Panc1 (cell line): Measurements from ENCODE around the gene RAB40B. TPM values are rescaled to one million over a fixed set of nuclear protein-coding genes. Genes with fewer than 3 reads are reported as not detected.

Experiments
- ATAC-seq: fragments of 200-7000 bp; cut with Tn5 transposase; 2 replicates; pipeline ENCODE4 v1.9.1; 2020; ENCODE audit warnings: mild to moderate bottlenecking, moderate library complexity
- BruUV-seq: library from RNA; stranded (reverse); fragments of 400-500 nt; replicated peaks from 2 replicates; lab custom pipeline; 2021; lab: Mats Ljungman, UMichigan
- CTCF ChIA-PET: fragments of 300-600 bp; sonication (Branson Sonifier 250); formaldehyde crosslinking; loops from one replicate; lab custom pipeline; 2022; ENCODE audit warnings: antibody characterized with exemption; lab: Charles Lee
- POLR2A ChIA-PET: fragments of 300-600 bp; sonication (Branson Sonifier 250); formaldehyde crosslinking; loops from one replicate; lab custom pipeline; 2022; ENCODE audit warnings: antibody characterized with exemption; lab: Charles Lee
- DNase-seq: peaks from one replicate; pipeline ENCODE4 v3.0.0-alpha.2; 2010; ENCODE audit warnings: low read depth, low spot score
- H3K27ac ChIP-seq: 2 replicates; pipeline ENCODE4 v1.5.1; 2011; ENCODE audit warnings: mild to moderate bottlenecking, low read length, inconsistent platforms
- H3K27me3 ChIP-seq: fragments of 200-500 bp; sonication (Bioruptor generic); 2 replicates; pipeline ENCODE4 v1.6.0; 2014; ENCODE audit warnings: low read length, inconsistent platforms; ENCODE audit not compliant: control insufficient read depth, insufficient read depth
- H3K36me3 ChIP-seq: fragments of 200-500 bp; sonication (Bioruptor generic); 2 replicates; pipeline ENCODE4 v1.5.1; 2014; ENCODE audit warnings: inconsistent platforms, mild to moderate bottlenecking, low read length, moderate library complexity; ENCODE audit not compliant: control insufficient read depth, insufficient read depth
- H3K4me1 ChIP-seq: 2 replicates; pipeline ENCODE4 v1.5.1; 2011; ENCODE audit warnings: inconsistent platforms, mild to moderate bottlenecking, low read length, moderate library complexity; ENCODE audit not compliant: control insufficient read depth, insufficient read depth
- H3K4me3 ChIP-seq, 2 experiments: 2 replicates each; pipeline ENCODE4 v1.5.1; 2011 to 2012; ENCODE audit warnings: low read depth in 2 of 2, low read length in 2 of 2, mild to moderate bottlenecking in 2 of 2, inconsistent platforms in 1 of 2, moderate library complexity in 1 of 2
- H3K9me3 ChIP-seq: fragments of 200-500 bp; sonication (Bioruptor generic); 2 replicates; pipeline ENCODE4 v1.5.1; 2014; ENCODE audit warnings: low read depth, mild to moderate bottlenecking, inconsistent platforms, low read length, moderate library complexity; ENCODE audit not compliant: control insufficient read depth, insufficient read depth
- POLR2AphosphoS5 ChIP-seq: IDR thresholded peaks from 2 replicates; pipeline ENCODE4 v1.6.1; 2012; ENCODE audit warnings: mild to moderate bottlenecking, low read depth, low read length, moderate library complexity
- SIN3A ChIP-seq: IDR thresholded peaks from 2 replicates; pipeline ENCODE4 v1.6.1; 2012; ENCODE audit warnings: low read depth, mild to moderate bottlenecking, low read length, moderate library complexity, borderline replicate concordance; ENCODE audit not compliant: insufficient read depth
- in situ Hi-C: cut with HindIII; loops from 2 replicates; pipeline ENCODE4 v1.10.0; 2016; ENCODE audit warnings: low sequenced_read_pairs, low pct_unique_long_range_greater_than_20kb
- intact Hi-C: fragments of 100-400 bp; cut with micrococcal nuclease; formaldehyde crosslinking; loops from one replicate; pipeline ENCODE4 v1.10.0; 2022; ENCODE audit not compliant: unreplicated experiment
- total RNA-seq: library from RNA; stranded (reverse); gene quantifications from one replicate; pipeline ENCODE4 v1.2.1, GENCODE V29; 2021; ENCODE audit not compliant: unreplicated experiment
- TF ChIP-seq, protein P1 (sequence below), 2 experiments: IDR thresholded peaks; 2 replicates each; pipeline ENCODE4 v1.6.1; 2011 to 2012; ENCODE audit warnings: low read depth in 2 of 2, control low read depth in 1 of 2, low read length in 1 of 2, mild to moderate bottlenecking in 1 of 2, moderate library complexity in 1 of 2; ENCODE audit not compliant: insufficient read depth in 1 of 2
- TF ChIP-seq, protein P2 (sequence below): fragments of 450-650 bp; IDR thresholded peaks from 2 replicates; pipeline ENCODE4 v1.5.1; 2017; ENCODE audit warnings: mild to moderate bottlenecking

The RAB40B gene
- total RNA-seq, 1 experiment from 2014 or later, result 7.1 TPM

DNA sequence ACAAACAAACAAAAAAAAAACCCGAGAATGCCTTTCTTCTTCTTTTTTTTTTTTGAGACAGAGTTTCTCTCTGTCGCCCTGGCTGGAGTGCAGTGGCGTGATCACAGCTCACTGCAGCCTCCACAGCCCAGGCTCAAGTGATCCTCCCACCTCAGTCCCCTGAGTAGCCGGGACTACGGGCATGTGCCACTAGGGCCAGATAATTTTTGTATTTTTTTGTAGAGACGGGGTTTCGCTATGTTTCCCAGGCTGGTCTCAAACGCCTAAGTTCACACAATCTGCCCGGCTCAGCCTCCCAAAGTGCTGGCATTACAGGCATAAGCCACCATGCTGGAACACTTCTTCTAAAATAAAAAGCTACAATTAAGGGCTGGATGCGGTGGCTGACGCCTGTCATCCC, 33.3 kb downstream of the RAB40B start:
- no peak for ATAC-seq
- H3K36me3 ChIP-seq, result no peaks in the 10 kb centered on the region
- no peaks in the 10 kb centered on the region for H3K9me3 ChIP-seq
- H3K27me3 ChIP-seq, result no peaks in the 10 kb centered on the region
- no peak overlapping the region for H3K4me3 ChIP-seq
- POLR2A ChIA-PET, result no interaction called here
- BruUV-seq, result no TSS peak
- TF ChIP-seq POLR2AphosphoS5 (no peak), SIN3A (no peak)
- TF ChIP-seq, protein P1, sequence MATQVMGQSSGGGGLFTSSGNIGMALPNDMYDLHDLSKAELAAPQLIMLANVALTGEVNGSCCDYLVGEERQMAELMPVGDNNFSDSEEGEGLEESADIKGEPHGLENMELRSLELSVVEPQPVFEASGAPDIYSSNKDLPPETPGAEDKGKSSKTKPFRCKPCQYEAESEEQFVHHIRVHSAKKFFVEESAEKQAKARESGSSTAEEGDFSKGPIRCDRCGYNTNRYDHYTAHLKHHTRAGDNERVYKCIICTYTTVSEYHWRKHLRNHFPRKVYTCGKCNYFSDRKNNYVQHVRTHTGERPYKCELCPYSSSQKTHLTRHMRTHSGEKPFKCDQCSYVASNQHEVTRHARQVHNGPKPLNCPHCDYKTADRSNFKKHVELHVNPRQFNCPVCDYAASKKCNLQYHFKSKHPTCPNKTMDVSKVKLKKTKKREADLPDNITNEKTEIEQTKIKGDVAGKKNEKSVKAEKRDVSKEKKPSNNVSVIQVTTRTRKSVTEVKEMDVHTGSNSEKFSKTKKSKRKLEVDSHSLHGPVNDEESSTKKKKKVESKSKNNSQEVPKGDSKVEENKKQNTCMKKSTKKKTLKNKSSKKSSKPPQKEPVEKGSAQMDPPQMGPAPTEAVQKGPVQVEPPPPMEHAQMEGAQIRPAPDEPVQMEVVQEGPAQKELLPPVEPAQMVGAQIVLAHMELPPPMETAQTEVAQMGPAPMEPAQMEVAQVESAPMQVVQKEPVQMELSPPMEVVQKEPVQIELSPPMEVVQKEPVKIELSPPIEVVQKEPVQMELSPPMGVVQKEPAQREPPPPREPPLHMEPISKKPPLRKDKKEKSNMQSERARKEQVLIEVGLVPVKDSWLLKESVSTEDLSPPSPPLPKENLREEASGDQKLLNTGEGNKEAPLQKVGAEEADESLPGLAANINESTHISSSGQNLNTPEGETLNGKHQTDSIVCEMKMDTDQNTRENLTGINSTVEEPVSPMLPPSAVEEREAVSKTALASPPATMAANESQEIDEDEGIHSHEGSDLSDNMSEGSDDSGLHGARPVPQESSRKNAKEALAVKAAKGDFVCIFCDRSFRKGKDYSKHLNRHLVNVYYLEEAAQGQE (IDR thresholded peaks at IDR 0.05; ENCODE audit: insufficient read depth in 1 of 2, low read depth in 2 of 2, low read length in 1 of 2), result no peak
- no peak for DNase-seq
- H3K27ac ChIP-seq, result no peak overlapping the region
- CTCF ChIA-PET, result no interaction called here
- H3K4me1 ChIP-seq, result no peaks in the 10 kb centered on the region
- intact Hi-C loops, result loop anchor here (5.0 kb wide), 1 partner anchor 112 kb away; no protein-coding TSS in a partner anchor
- in situ Hi-C loops, result no loop called here

- CTCF ChIA-PET, result no interaction called here
- in situ Hi-C loops, result no loop called here
- Histone ChIP-seq H3K27ac (no peak overlapping the region), H3K4me1 (no peaks in the 10 kb centered on the region), H3K27me3 (no peaks in the 10 kb centered on the region), H3K36me3 (no peaks in the 10 kb centered on the region), H3K4me3 (no peak overlapping the region), H3K9me3 (no peaks in the 10 kb centered on the region)
- TF ChIP-seq, protein P2, sequence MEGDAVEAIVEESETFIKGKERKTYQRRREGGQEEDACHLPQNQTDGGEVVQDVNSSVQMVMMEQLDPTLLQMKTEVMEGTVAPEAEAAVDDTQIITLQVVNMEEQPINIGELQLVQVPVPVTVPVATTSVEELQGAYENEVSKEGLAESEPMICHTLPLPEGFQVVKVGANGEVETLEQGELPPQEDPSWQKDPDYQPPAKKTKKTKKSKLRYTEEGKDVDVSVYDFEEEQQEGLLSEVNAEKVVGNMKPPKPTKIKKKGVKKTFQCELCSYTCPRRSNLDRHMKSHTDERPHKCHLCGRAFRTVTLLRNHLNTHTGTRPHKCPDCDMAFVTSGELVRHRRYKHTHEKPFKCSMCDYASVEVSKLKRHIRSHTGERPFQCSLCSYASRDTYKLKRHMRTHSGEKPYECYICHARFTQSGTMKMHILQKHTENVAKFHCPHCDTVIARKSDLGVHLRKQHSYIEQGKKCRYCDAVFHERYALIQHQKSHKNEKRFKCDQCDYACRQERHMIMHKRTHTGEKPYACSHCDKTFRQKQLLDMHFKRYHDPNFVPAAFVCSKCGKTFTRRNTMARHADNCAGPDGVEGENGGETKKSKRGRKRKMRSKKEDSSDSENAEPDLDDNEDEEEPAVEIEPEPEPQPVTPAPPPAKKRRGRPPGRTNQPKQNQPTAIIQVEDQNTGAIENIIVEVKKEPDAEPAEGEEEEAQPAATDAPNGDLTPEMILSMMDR, result no peak
- no peak for TF ChIP-seq SIN3A
- DNase-seq (no peak), ATAC-seq (no peak)
- intact Hi-C loops, result loop anchor here (5.0 kb wide), 1 partner anchor 113 kb away; no protein-coding TSS in a partner anchor
- POLR2A ChIA-PET, result no interaction called here
- no TSS peak for BruUV-seq
Measured at GRCh38 chr17:82664701-82665182, 33.8 kb downstream of the RAB40B start.

DNA sequence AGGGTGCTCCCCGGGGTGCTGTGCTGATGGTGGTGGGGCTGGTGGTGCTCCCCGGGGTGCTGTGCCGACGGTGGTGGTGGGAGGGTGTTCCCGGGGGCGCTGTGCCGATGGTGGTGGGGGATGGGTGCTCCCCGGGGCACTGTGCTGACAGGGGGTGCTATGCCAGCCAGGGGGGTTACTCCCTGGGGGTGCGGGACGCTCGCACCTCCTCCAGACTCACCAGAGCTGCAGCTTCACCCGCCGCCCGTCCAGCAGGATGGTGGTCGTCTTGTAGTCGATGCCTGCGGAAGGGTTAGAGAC, 34.3 kb downstream of the RAB40B start:
- DNase-seq (no peak), ATAC-seq (no peak)
- no peaks in the 10 kb centered on the region for H3K4me1 ChIP-seq
- no peak overlapping the region for H3K27ac ChIP-seq
- no TSS peak for BruUV-seq
- TF ChIP-seq, protein P1 (IDR thresholded peaks at IDR 0.05; ENCODE audit: insufficient read depth in 1 of 2, low read depth in 2 of 2, low read length in 1 of 2), result no peak
- no peak for TF ChIP-seq POLR2AphosphoS5
- ChIA-PET POLR2A (no interaction called here), CTCF (no interaction called here)
- in situ Hi-C loops (no loop called here), intact Hi-C loops (no loop called here)
- H3K4me3 ChIP-seq, result no peak overlapping the region
- H3K36me3 ChIP-seq, result no peaks in the 10 kb centered on the region
- no peaks in the 10 kb centered on the region for H3K9me3 ChIP-seq
- no peaks in the 10 kb centered on the region for H3K27me3 ChIP-seq
